ENCODE data around the gene STRA8. TPM values are rescaled to one million over a fixed set of nuclear protein-coding genes. Genes with fewer than 3 reads are reported as not detected.

STRA8 gene
- total RNA-seq, 1 experiment from 2014 or later: not detected

DNA sequence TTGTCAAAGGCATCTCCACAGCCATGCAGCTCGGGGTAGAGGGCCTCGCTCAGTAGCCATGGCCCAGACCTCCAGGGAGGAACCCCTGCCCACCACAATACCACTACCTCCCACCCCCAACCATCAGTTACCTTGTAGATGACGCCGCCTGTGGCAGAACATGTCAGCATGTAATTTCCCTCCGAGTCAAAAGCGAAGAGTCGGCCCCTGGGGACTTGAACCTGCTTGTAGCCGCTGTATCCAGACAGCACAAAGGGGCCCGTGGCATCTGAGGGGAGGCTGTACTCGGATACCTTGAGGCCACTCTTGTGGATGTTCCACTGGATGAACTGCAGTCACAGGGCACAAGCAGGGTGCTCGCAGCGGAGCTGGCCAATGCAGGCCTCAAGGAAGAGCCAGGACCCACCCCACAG lies 46.8 kb upstream of the STRA8 start:
- POLR2A ChIA-PET: interaction anchor here (1.0 kb wide), 1 partner anchor 10 kb away, joined by 3 read pairs; no protein-coding TSS in a partner anchor
- DNase-seq (ENCODE audit: unreplicated experiment): no peak
- BruUV-seq (replicated peaks): no TSS peak
- CTCF ChIA-PET: interaction anchor here (0.6 to 1.3 kb wide), 2 partner anchors 10 to 19 kb away, joined by 3 to 5 read pairs; no protein-coding TSS in a partner anchor
- Mint-ChIP-seq H3K27me3 (ENCODE audit: insufficient read depth, unreplicated experiment) (no peaks in the 10 kb centered on the region), H3K4me1 (ENCODE audit: insufficient read depth, unreplicated experiment) (no peaks in the 10 kb centered on the region), H3K9me3 (ENCODE audit: unreplicated experiment) (peaks cover 6% of the 10 kb centered on the region), H3K36me3 (ENCODE audit: insufficient read depth, unreplicated experiment) (peaks cover 27% of the 10 kb centered on the region), H3K4me3 (ENCODE audit: unreplicated experiment) (no peak overlapping the region), H3K27ac (ENCODE audit: low read depth, unreplicated experiment) (no peak overlapping the region)
- intact Hi-C loops (cut with micrococcal nuclease): no loop called here
- no peak for TF ChIP-seq CTCF (IDR thresholded peaks at IDR 0.05; ENCODE audit: unreplicated experiment)

DNA sequence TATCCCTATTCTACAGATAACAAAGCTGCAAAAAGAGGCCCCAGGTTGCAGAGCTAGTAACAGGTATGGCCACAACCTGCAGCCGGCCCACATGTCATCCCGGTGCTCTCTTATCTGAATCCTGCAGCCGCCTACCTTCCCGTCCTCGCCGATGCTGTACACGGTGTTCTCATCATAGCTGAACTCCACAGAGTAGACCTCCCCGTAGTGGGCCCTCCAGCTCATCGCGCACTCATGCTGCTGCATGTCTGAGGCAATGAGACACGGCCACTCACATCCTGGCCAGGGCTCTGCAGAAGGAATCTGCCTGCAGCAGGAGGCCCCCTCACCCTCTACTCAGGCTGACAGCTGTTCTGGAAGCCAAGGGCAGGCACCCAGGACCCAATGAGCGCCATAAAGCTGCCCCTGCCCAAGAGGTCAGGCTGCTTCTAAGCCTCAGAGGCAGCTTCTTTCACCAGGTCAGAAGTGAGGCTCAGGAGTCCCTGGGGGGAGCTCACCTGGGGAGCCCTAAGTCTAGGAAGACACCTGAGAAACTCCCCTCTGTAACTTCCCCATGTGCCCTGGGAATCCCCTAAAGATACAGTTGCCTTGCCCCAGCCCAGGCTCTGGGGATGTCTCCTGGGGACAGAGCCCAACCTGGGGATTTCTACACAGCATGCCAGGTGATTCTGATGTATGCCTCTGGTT lies 45.2 kb upstream of the STRA8 start:
- no peak overlapping the region for H3K27ac Mint-ChIP-seq (ENCODE audit: low read depth, unreplicated experiment)
- TF ChIP-seq CTCF (IDR thresholded peaks at IDR 0.05; ENCODE audit: unreplicated experiment): no peak
- CTCF ChIA-PET: interaction anchor here (0.5 to 1.6 kb wide), 4 partner anchors 9 to 663 kb away, joined by 3 to 5 read pairs (median 4); no protein-coding TSS in a partner anchor
- no peak for DNase-seq (ENCODE audit: unreplicated experiment)
- intact Hi-C loops (cut with micrococcal nuclease): no loop called here
- no TSS peak for BruUV-seq (replicated peaks)
- H3K9me3 Mint-ChIP-seq (ENCODE audit: unreplicated experiment): no peaks in the 10 kb centered on the region
- peaks cover 11% of the 10 kb centered on the region for H3K36me3 Mint-ChIP-seq (ENCODE audit: insufficient read depth, unreplicated experiment)
- no peaks in the 10 kb centered on the region for H3K4me1 Mint-ChIP-seq (ENCODE audit: insufficient read depth, unreplicated experiment)
- H3K4me3 Mint-ChIP-seq (ENCODE audit: unreplicated experiment): no peak overlapping the region
- POLR2A ChIA-PET: interaction anchor here (1.2 kb wide), 1 partner anchor 12 kb away, joined by 4 read pairs; no protein-coding TSS in a partner anchor
- no peaks in the 10 kb centered on the region for H3K27me3 Mint-ChIP-seq (ENCODE audit: insufficient read depth, unreplicated experiment)

DNA sequence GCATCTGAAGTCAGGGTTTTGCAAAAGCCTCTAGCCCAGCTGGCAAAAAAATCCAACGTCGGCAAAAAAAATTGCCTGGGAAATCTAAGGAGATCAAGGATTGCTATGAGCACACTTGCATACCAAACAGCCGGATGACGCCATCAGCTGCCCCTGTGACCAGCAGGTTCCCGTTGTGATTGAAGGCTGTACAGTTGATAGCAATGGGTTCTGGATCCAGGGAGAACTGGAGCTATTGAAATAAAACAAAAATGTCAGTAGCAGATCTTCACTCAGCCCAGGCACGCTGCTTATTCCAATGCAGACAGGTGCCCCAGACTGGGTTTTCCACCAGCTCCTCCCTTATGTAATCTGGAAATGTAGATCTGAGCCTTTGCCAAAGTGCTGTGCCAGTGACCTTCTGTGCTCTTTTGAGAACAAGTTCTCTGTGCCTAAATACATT lies 44.4 kb upstream of the STRA8 start:
- ChIA-PET CTCF (interaction anchor here (0.5 kb wide), 1 partner anchor 289 kb away, joined by 3 read pairs; no protein-coding TSS in a partner anchor), POLR2A (interaction anchor here (1.2 to 2.5 kb wide), 3 partner anchors 11 to 21 kb away, joined by 4 to 14 read pairs (median 7); partner anchors contain the start of gene WDR91)
- Mint-ChIP-seq H3K36me3 (ENCODE audit: insufficient read depth, unreplicated experiment) (peaks cover 10% of the 10 kb centered on the region), H3K27ac (ENCODE audit: low read depth, unreplicated experiment) (no peak overlapping the region), H3K4me3 (ENCODE audit: unreplicated experiment) (no peak overlapping the region), H3K27me3 (ENCODE audit: insufficient read depth, unreplicated experiment) (no peaks in the 10 kb centered on the region), H3K4me1 (ENCODE audit: insufficient read depth, unreplicated experiment) (no peaks in the 10 kb centered on the region), H3K9me3 (ENCODE audit: unreplicated experiment) (no peaks in the 10 kb centered on the region)
- BruUV-seq (replicated peaks): no TSS peak
- TF ChIP-seq CTCF (IDR thresholded peaks at IDR 0.05; ENCODE audit: unreplicated experiment): no peak
- DNase-seq (ENCODE audit: unreplicated experiment): no peak
- intact Hi-C loops (cut with micrococcal nuclease): no loop called here

DNA sequence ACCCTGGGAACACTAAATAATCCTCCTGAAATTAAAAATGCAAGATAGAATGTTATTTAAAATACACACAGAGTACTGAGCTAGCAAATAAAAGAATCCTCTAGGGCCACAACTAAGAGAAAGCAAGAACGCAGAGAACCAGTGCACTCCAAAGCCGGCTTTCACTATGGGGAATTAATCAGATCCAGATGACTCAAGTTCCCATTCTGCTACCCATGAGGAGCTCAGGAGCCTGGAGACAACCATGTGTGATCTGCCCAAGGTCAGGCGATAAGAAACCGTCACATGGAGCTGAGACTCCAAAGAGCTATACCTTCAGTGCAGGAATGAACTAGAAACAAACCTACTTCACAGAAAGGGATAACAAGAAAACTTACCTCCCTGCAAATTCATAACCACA lies 43.7 kb upstream of the STRA8 start:
- ChIA-PET CTCF (no interaction called here), POLR2A (interaction anchor here (0.6 to 2.5 kb wide), 7 partner anchors 12 to 55 kb away, joined by 3 to 14 read pairs (median 3); partner anchors contain the start of genes CYREN and WDR91)
- Mint-ChIP-seq H3K9me3 (ENCODE audit: unreplicated experiment) (no peaks in the 10 kb centered on the region), H3K4me3 (ENCODE audit: unreplicated experiment) (no peak overlapping the region), H3K27ac (ENCODE audit: low read depth, unreplicated experiment) (no peak overlapping the region), H3K27me3 (ENCODE audit: insufficient read depth, unreplicated experiment) (no peaks in the 10 kb centered on the region), H3K4me1 (ENCODE audit: insufficient read depth, unreplicated experiment) (no peaks in the 10 kb centered on the region), H3K36me3 (ENCODE audit: insufficient read depth, unreplicated experiment) (peaks cover 3% of the 10 kb centered on the region)
- DNase-seq (ENCODE audit: unreplicated experiment): no peak
- no peak for TF ChIP-seq CTCF (IDR thresholded peaks at IDR 0.05; ENCODE audit: unreplicated experiment)
- intact Hi-C loops (cut with micrococcal nuclease): no loop called here
- no TSS peak for BruUV-seq (replicated peaks)
